MM.1S (cell line): ENCODE measurements around the gene FOXP4.

Experiments used
- CTCF ChIP-seq: fragments of 300-600 bp; sonication (generic); IDR thresholded peaks from 2 replicates; pipeline ENCODE4 v1.5.1; 2016; ENCODE audit warnings: antibody characterized with exemption, low read length, mixed read lengths
- EZH2phosphoT487 ChIP-seq: fragments of 300-600 bp; sonication (generic); IDR thresholded peaks from 2 replicates; pipeline ENCODE4 v1.6.1; 2018; ENCODE audit warnings: antibody characterized with exemption, low read length

- no peak for TF ChIP-seq CTCF
- no peak for TF ChIP-seq EZH2phosphoT487
Measured at GRCh38 chr6:41605649-41606048, 59.5 kb downstream of the FOXP4 start.
